Measurements from ENCODE around the gene UEVLD.

DNA sequence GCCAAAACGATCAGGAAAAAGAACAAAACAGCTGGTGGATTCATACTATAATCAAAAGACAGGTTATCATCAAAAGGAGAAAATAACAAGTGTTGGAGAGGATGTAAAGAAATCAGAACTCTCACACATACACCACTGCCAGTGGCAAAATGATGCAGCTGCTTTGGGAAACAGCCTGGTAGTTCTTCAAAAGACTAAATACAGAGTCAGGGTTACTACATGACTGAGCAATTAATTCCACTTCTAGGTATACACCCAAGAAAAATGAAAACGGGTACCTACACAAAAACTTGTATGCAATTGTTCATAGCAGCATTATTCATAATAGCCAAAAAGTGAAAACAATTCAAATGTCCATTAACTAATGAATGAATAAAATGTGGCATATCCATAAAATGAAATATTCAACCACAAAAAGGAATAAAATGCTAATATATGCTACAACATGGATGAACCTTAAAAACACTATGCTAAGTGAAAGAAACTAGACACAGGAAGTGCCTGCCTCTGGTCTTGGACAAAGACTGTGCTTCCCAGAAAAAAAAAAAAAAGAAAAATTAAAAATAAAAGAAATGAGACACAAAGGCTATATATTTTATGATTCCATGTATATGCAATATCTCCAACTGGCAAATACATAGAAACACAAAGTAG lies 8.3 kb downstream of the UEVLD start:
- TF ChIP-seq POLR2AphosphoS5 (IDR thresholded peaks at IDR 0.05) (no peak), POLR2A (IDR thresholded peaks at IDR 0.05) (no peak)
- TF ChIP-seq, protein P1, sequence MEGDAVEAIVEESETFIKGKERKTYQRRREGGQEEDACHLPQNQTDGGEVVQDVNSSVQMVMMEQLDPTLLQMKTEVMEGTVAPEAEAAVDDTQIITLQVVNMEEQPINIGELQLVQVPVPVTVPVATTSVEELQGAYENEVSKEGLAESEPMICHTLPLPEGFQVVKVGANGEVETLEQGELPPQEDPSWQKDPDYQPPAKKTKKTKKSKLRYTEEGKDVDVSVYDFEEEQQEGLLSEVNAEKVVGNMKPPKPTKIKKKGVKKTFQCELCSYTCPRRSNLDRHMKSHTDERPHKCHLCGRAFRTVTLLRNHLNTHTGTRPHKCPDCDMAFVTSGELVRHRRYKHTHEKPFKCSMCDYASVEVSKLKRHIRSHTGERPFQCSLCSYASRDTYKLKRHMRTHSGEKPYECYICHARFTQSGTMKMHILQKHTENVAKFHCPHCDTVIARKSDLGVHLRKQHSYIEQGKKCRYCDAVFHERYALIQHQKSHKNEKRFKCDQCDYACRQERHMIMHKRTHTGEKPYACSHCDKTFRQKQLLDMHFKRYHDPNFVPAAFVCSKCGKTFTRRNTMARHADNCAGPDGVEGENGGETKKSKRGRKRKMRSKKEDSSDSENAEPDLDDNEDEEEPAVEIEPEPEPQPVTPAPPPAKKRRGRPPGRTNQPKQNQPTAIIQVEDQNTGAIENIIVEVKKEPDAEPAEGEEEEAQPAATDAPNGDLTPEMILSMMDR (IDR thresholded peaks at IDR 0.05): no peak
